Dermis blood vessel endothelial cell (primary cell): ENCODE results near the gene MYL6. TPM values are rescaled to one million over a fixed set of nuclear protein-coding genes. Genes with fewer than 3 reads are reported as not detected.
"Not testable (repeated sequence)": the region's sequence is repeated elsewhere in the genome, so short reads cannot be mapped to it uniquely, and the experiment has no call there.

Experiments used
- DNase-seq: peaks from one replicate; pipeline ENCODE4 v3.0.0; 2010
- total RNA-seq: library from RNA; depleted of rRNA; stranded (reverse); fragments of >200 nt; gene quantifications from 2 replicates; pipeline ENCODE4 v1.2.3, GENCODE V29; 2014

MYL6 gene
- total RNA-seq, 1 donor from 2014 or later: 2,863 TPM

GRCh38 chr12:56129942-56130495 is 28.1 kb upstream of the MYL6 start:
- no peak for DNase-seq

GRCh38 chr12:56130876-56131275 is 27.3 kb upstream of the MYL6 start:
- no peak for DNase-seq

- DNase-seq: no peak
Measured at GRCh38 chr12:56134897-56135296, 23.3 kb upstream of the MYL6 start.

GRCh38 chr12:56137853-56138571 is 20.1 kb upstream of the MYL6 start:
- DNase-seq: no peak

GRCh38 chr12:56141946-56142784 is 16.0 kb upstream of the MYL6 start:
- no peak for DNase-seq

- no peak for DNase-seq
Measured at GRCh38 chr12:56143217-56143616, 14.9 kb upstream of the MYL6 start.

GRCh38 chr12:56143870-56144269 is 14.3 kb upstream of the MYL6 start:
- DNase-seq: peak; percentile 82

GRCh38 chr12:56145217-56145616 is 12.9 kb upstream of the MYL6 start:
- no peak for DNase-seq

GRCh38 chr12:56146492-56147460 is 11.4 kb upstream of the MYL6 start:
- peak; percentile 83 for DNase-seq

- peak; percentile 56 for DNase-seq
Measured at GRCh38 chr12:56150563-56150962, 7.6 kb upstream of the MYL6 start.

GRCh38 chr12:56151672-56152131 is 6.5 kb upstream of the MYL6 start:
- peak; percentile 34 for DNase-seq

- DNase-seq: peak; percentile 94
Measured at GRCh38 chr12:56152132-56152755, 5.9 kb upstream of the MYL6 start, which contains the start of gene MYL6B. TSS of gene MYL6B (plus strand) at chr12:56152587. CDS start at chr12:56153919, 1,332 bp downstream.

GRCh38 chr12:56152756-56153677 is 5.1 kb upstream of the MYL6 start:
- DNase-seq: no peak

GRCh38 chr12:56153678-56154065 is 4.5 kb upstream of the MYL6 start:
- DNase-seq: no peak

GRCh38 chr12:56154246-56154771 is 3.9 kb upstream of the MYL6 start:
- DNase-seq: no peak

GRCh38 chr12:56154818-56155217 is 3.3 kb upstream of the MYL6 start:
- no peak for DNase-seq

GRCh38 chr12:56155256-56155845 is 2.8 kb upstream of the MYL6 start:
- DNase-seq: no peak

GRCh38 chr12:56156464-56157200 is 1.5 kb upstream of the MYL6 start:
- not testable (repeated sequence) for DNase-seq
